ENCODE data around the gene GADD45A.

GADD45A gene

DNA sequence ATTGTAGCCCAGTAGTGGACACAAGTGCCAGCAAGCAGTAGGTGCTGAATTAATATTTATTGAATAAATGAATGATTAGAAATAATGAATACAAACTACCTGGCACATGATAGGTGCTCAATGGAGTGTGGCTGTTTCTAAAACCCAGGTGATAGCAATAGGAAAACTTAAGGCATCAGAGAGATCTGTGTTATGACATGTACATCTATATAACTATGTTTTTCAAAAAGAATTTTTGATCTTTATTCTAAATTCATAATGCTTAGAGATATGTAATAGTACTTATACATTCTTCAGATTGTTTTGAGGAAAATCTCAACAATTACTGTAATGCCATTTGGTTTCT, 5.0 kb downstream of the GADD45A start:
- no peak for DNase-seq

DNA sequence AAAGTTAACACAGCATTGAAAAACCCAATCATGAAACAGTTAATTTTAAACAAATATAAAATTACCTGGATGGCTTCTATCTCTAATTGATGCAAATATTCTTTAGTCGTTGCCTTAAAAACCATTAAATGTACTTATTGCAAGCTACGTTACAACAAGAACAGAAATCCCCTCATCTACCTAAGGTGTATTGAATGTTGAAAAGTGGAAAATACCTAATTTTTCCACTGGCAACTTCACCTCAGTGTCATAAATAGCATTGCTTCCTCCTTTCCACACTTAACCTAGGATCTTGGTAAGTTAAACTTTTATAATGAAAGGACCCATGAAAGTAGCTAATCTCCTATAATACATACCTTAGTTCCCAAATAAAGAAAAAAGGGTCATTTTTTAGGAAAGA, 5.4 kb downstream of the GADD45A start:
- no peak for DNase-seq

DNA sequence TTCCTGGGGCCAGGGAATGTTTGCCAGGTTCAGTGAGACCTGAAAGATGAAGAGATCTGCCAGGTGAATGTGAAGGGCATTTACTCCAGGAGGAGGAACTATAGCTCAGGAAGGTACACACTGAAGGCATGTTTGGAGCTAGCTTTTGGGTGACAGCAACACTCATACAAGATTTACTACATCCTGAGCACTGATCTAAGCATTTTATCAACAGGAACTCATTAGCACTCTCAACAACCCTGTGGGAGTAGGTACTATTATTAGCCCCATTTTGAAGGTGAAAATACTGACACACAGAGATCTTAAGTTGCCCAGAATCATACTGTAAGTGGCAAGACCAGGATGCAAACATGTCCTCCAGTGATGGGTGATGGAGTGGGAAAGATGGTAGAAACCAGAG, 6.7 kb downstream of the GADD45A start:
- no peak for DNase-seq

DNA sequence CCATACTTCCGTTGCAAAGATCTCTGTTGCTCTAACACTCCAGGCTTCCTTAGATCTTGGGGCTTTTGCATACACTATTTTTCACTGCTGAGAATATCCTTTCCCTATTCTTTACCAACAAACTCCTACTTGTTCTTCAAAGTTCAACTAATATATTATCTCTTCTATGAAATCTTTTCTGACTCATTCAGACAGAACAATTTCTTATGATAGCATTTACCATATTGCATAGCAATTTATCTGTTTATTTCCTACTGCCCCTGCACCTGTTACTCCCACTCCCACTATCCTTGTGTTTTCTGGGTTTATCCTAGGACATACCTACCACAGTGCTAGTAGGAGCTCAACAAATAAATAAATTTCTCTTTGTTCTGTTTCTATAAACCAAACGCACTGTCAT, 11.0 kb downstream of the GADD45A start:
- DNase-seq, result no peak

DNA sequence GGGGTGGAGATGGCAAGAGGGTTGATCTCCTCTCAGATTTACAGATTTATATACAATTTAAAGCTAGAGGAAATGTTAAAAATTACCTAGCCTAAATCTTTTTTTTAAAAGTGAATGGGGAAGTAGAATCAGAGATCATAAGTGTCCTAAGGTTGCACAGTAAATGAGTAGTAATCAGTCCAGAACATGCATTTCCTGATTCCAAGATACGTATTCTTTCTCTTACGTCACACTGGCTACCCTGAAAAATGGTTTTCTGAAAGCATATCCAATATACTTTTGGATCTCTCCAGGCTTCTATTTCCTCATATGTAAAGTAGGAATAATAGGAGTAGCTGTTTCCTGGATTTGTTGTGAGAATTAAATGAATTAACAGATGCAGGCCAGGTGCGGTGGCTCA, 11.7 kb downstream of the GADD45A start:
- DNase-seq, result no peak

DNA sequence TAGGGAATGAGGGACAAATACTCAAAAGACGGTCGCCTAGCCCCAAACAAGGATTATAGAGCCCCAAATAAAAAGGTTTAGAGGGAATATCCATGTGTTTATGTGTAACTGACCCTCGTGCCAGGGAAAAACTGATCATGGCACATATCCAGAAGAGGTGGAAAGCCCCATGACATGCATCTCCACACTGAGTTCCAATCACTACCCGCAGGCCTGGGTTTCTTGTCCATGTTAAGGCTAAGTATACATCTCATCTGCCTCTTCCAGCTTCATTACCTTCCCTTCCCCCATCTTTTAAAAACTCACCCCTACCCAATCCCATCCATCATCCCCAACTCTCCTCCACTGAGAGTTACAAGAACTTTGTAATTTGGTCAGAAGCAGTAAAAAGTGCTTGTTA, 15.2 kb downstream of the GADD45A start:
- DNase-seq, result no peak

DNA sequence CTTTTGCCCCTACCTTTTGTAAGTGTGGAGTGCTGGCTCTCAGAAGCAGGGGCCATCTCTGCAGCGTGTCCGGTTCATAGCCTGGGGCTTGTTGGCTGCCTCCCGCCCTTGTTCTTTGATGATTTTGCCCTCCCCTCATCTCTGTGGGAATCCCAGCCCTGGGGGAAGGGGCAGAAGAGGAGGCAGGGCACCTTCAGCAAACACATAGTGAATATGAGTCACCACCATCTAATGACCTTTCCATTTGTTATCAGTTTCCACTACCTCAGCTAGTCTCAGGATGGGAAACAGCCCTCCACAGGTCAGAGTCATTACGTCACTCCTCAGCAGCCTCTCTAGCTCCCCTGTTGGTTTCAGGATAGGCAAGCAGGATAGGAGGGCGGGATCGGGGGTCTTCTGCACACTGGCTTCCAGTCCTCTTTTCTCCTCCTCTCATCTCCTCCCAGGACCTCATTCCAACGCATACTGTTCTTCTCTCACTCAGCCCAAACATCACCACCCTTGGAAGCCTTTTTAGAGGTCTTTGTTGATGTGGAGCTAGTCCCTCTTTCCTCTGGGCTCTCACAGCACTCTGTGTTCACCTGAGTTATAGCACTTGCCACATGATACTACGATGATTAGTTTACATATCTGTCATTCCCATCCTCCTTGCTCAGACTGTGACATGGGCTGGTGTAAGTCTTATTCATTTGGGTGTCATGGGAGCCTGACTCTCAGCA, 15.8 kb downstream of the GADD45A start:
- DNase-seq, result peak; percentile 61

DNA sequence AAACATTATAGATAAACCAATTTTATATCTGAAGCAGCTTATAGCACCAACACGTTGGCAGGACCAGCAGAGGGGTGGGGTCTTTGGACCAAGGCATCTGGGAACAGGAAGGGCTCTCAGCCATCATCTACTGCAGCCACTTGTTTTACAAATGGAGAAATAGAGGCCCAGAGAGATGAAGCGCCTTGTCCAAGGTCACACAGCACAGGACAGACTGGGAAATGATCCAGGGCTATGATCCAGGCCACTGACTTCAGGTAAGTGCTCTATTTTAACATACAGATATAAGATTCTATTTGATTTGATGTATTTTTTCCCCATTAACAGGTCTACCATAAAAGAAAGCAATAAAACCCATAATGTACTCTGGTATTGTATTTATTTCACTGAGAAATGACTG, 16.9 kb downstream of the GADD45A start:
- DNase-seq, result no peak

DNA sequence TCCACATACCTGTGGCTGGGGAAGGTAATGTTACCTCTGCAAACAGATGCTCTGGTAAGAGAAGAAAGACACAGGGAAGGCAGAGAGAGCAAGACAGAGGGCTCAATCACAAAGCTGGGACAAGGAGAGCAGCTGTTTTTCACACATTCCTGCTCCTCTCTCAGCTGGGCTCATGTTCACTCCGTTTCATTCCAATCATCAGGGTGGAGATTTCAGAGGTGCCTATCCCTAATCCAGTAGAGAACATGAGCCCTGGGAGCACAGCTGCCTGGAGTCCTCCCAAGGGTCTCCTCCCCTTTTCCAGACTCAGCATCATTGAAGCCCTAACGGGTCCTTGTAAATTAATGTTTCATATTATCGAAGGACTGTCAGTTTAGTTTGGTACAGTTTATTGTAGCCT, 19.4 kb downstream of the GADD45A start:
- no peak for DNase-seq

DNA sequence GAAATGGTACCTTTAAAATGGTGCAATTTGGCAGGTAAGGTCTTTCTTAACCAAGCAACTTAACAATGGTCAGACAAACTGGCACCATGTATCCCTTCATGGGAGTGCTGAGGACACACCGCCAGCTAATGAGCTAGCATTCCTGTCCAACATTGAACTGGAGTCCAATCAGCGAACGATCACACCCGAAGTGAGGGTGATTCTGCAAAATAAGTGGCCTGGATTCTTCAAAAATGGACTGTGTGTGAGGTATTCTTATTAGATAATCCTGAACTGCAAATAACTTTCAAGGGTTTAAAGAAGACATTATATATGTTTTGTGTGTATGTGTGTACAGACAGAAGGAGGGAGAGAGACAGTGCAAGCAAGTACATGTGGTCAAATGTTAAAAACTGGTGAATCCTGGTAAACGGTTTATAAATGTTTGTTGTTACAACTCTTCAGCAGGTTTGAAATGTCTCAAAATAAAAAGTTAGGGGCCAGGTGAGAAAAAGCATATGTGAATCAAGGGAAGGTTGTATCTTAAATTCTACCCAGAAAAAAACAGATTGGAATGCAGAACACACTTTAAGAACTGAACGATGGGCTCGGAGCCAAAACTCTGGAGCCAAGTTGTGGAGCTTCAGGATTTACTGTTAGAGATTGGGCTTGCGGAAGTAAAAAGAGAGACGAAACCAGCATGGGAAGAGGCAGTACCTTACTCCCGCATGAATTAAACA, 20.9 kb downstream of the GADD45A start:
- no peak for DNase-seq

DNA sequence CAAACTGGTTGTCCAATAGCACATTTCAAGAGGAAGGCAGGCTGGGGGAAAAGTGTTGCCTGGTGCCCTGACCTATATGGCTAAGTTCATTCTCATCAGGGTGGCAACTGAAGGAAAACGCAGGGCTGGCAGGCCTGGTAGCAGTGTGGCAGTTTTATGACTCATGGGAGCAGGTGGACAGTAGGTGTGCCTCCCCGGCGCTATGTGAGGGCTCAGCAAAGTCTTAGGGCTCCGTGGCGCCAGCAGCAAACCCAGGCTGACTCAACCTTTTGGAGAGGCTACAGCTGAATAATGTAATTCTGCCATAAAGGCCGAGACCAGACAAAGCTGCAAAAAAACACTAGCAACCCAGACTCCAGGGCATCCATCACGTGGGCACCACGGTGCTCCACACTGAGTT, 23.6 kb downstream of the GADD45A start:
- no peak for DNase-seq

DNA sequence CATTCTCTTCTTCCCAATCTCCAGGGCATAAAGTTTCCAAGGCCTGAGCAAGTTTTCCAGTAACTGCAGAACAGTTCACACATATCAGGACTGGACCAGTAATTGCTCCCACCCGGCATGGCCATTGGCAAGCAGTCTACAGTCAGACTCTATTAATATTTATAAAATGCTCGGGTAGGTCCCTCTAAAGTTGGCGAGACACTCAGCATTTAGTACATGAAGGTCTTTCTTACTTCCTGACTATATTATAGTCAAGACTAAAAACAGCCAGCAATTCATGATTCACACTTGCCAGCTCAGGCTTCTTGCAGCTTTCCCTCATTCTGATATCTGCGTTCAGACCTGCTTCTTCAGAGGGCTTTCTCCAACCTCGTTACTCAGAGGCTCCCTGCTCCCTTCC, 25.4 kb downstream of the GADD45A start:
- DNase-seq, result no peak

DNA sequence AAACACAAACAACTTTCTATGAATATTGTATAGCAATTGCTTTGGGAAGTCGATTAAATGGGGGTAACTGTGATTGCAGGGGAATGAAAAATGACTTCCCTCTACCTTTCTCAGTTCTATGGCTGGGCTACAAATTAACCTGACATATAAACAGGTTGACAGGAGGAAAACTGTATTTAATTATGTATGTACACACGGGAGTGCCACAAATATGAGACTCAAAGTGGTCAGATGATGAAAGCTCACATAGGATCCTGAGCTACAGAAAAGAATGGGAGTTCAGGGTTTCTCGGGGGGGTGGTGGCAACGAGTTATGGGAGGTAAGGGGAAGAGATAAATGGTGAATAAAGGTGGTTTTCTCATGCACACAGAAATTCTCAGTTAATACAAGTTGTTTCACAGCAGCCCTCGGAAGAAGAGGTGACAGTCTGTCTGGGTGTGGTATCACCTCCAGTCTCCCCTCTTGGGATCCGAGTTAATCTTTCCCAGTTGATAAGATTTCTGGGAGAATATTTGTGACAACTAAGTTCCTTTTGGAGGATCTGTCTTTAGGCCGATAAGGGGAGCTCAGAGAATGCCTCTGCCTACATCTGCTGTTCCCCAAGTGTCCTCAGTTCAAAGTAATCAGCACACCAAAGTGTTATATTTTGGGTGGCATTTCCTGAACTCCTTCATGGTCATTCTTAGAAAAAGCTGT, 26.3 kb downstream of the GADD45A start:
- no peak for DNase-seq

DNA sequence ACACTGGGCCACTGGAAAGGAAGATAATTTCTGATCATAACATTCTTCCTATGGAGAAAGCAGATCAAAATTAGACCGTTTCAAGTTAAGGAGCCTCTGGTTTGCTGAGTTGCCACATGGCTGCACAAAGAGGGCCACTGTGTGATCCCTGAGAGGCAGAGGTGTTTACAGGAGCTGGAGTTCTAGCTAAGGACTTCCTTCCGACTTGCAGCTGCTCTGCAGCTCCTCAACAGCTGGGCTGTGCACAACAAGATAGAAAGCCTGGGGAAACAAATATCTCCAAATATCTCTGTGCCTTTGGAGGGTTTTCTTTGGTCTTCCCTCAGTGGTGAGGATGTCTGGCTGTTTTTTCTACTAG, 26.8 kb downstream of the GADD45A start:
- no peak for DNase-seq

DNA sequence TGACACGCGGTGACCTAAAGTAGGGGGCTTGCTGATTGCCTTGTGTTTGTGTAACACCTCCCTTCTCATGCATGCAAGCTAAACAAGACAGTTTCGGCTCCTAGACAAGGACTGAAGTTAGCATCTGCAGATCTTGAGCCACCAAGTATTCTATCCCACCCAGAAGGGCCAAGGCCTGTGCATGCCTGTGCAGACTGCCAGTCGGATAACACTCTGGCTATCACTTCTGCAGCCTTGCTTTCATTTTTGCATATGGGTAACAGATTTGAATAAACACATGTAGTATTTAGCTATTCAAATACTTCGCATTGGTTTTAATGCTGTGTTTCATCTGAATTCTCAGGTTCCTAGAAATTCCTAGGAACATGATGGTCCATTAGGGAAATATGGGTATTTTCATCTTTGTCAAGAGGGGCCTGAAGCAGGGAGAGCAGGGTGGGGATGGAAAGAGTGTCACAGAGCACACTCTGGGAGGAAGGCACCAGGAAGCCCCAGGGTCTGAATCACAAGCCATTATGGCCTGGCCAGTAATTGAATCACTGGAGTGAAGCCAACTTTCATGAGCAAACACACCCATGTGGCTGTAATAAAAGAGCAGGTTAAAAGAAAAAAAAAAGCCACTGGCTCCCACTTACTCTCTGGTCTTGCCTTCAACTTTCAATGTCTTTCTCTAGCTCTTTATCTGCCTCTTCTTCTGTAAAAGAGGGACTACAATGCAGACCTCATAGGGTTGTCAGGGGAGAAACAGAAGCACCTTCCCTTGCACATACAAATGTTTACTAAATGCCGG, 28.3 kb downstream of the GADD45A start:
- peak; percentile 60 for DNase-seq

DNA sequence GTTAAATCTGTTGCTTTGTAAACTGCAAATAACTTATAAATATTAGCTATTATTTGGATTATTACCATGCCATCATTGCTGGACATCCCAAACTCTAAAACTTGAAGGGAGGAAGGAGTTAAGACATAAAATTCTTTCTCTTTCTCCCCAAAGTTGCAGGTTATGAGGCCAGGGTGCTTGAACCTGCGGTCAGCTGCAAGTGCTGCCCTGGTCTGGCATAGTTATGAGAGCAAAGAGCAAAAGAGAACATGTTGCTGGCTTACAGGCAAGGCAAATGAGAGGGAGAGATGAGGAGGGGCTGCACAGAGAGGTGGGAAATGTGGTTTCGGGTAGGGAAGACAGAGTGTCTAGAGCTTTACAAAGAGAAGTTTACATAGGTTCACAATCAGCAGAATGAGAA, 30.8 kb downstream of the GADD45A start:
- no peak for DNase-seq

DNA sequence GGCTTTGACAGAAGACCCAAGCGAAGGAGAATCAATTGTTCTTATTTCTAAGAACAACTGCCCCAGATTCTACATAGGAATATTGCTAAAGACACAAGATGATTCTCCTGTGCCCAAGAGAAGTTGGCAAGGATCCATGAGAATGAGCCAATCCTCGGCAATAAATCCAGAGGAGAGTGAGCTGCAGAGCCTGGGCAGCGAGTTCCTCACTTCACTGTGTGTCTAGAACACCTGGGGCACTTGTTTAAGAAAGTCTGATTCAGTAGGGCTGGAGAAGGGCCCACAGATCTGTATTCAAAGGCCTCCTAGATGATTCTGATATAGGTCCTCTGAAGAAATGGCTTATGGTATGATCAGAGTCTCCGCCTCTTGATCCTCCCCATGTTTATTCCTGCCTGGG, 31.8 kb downstream of the GADD45A start:
- DNase-seq, result no peak

DNA sequence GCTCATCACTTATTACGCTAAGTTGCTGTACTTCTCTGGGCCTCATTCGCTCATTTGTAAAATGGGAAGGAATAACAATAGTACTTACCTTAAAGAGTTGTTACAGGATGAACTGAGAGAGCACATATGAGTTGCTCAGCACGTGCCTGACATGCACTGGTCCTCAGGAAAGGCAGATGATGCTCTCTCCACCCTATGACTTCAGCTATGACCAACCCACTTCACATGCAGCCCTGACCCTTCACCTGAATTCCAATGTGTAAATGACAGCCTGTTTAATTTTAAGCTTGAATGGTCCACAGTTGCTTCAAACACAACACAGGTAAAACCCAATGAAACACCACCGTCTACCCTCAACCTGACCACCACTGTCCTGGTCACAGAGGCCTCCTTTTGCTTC, 32.9 kb downstream of the GADD45A start:
- no peak for DNase-seq

DNA sequence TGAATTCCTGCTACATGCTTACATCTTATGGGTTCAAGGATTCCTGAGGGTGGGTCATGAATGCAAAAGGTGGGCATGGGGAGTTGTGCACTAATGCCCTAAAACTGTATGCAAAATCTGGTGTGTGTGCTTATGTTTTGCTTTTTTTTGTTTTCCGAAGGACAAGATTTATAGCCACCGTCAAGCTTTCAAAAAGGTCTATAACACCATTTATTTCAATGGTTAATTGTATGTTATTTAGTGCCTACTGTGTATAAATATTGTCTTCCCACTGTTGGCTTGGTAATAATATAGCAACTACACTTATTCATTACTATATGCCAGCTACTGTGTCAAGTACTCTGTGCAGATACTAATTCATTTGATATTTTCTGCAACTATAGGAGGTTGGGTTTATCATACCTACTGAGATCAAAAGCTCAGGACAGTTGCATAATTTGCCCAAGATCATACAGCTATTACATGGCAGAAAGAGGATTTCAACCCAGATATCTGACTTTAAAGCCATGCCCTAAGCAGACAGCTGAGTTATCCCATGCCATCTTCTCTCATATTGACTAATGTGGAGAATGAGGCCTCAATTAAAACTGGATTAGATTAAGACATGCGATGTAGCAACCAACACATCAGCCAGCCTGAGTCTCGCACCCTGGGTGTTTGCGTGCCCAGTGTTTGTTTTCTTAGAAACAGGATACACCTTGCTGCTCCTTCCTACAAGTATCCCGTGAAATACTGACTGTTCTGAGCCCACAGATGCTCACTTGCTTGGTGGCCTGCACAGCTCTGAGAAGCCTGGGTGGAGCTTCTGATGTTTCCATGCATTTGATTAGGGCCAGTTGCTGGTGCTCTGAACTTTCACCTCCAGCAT, 34.6 kb downstream of the GADD45A start:
- no peak for DNase-seq

DNA sequence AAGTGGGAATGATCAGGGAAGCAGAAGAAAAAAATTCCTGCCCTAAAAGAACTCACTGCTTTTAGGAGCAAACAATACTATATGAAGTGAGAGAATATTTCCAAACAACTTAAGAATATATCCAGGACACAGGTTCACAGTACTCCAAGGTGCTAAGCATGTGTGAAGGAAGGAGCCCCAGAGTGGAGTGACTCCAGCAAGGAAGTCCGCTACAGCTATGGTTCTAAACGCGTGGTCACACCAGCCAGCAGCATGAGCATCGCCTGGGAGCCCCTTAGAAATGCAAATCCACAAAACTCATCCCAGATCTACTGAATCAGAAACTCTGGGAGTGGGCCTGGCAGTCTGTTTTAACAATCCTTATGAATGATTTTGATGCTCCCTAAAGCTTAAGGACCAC, 36.1 kb downstream of the GADD45A start:
- DNase-seq, result no peak

DNA sequence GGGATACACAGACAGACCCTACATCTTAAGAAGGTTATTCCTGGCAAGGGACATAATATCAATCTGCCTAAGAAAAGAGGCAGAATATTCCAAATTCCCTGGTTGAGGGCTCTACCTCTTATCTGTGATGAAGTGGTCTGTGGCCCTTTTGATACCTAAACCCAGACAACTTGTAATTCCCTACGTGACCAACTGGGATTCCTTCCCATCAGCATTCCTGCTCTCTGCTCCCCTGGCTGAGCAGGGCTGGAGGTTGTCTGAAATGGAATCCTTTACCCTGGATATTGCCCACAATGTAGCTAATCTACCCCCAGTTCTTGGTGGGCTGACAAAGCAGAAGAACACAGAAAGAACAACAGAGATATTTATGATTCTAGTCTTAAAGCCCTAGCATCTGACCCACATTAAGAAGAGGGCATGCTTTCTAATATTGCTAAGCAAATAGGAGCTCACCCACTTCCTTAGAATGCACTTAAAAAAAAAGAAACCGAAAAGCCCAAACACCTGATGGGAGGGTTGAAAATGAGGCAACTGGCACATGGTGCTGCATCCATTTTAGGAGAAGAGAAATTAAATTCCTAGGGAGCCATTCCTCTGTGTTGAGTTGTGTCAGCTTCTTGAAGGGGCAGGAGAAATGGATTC, 36.8 kb downstream of the GADD45A start:
- DNase-seq, result no peak
